Measurements from ENCODE around the gene VAV2. TPM values are rescaled to one million over a fixed set of nuclear protein-coding genes. Genes with fewer than 3 reads are reported as not detected.

Gene VAV2
- total and polyA plus RNA-seq, 7 donors, result 3.8 to 23.3 (median 7.2) TPM

DNA sequence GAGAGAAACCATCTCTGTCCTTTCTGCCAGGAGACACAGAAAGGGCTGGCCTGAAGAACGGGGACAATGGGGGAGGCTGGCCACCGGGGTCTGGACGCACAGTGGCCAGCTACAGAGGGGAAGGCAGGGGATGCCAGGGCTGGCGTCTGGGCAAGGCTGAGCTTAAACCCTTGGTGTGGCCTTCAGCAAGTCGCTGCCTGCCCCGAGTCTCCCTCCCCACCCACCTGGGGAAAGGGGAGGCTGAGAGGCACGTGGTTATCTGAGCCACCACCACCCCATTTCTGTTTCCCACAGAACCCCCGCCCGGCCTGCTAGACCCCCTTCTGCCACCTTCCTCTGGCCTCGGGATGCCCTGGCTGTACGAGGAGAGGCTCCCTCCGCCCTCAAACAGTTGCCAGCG is 115.3 kb downstream of the VAV2 start:
- TF ChIP-seq EP300 (IDR thresholded peaks at IDR 0.05) (no peak), POLR2AphosphoS5 (IDR thresholded peaks at IDR 0.05) (no peak), POLR2A (IDR thresholded peaks at IDR 0.05) (no peak)
- no peak for DNase-seq
- intact Hi-C loops (cut with DNase I), result no loop called here
- WGBS, 2 donors, result 89 to 92% methylated on average over 13 of the region's 13 CpGs
- no peaks in the 10 kb centered on the region for H3K27me3 ChIP-seq
- no peaks in the 10 kb centered on the region for H3K4me1 ChIP-seq
- H3K27ac ChIP-seq, result no peak overlapping the region
- no peaks in the 10 kb centered on the region for H3K36me3 ChIP-seq
- H3K9me3 ChIP-seq, result no peaks in the 10 kb centered on the region
- no peak overlapping the region for H3K4me3 ChIP-seq

DNA sequence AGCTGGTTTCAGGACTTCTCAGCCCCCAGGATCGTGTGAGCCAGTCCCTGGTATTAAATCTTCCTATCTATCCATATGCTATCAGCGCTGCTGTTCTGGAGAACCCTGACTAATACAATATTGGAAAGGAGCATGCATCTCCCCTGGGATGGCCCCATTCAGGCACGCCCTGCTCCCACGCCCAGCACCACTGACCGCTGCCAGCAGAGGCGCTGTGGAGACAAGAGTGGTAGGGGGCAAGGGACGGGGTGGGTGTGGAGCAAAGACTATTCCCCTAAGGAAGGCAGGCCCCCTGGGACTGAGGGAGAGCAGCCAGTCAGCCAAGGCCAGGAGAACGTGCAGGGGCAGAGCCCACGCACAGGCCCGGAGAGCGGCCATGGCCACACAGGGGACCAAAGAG is 116.0 kb downstream of the VAV2 start:
- Histone ChIP-seq H3K9me3 (no peaks in the 10 kb centered on the region), H3K27ac (no peak overlapping the region), H3K4me1 (no peaks in the 10 kb centered on the region), H3K27me3 (no peaks in the 10 kb centered on the region), H3K4me3 (no peak overlapping the region), H3K36me3 (no peaks in the 10 kb centered on the region)
- TF ChIP-seq POLR2AphosphoS5 (IDR thresholded peaks at IDR 0.05) (no peak), POLR2A (IDR thresholded peaks at IDR 0.05) (no peak), EP300 (IDR thresholded peaks at IDR 0.05) (no peak)
- TF ChIP-seq, protein P1, sequence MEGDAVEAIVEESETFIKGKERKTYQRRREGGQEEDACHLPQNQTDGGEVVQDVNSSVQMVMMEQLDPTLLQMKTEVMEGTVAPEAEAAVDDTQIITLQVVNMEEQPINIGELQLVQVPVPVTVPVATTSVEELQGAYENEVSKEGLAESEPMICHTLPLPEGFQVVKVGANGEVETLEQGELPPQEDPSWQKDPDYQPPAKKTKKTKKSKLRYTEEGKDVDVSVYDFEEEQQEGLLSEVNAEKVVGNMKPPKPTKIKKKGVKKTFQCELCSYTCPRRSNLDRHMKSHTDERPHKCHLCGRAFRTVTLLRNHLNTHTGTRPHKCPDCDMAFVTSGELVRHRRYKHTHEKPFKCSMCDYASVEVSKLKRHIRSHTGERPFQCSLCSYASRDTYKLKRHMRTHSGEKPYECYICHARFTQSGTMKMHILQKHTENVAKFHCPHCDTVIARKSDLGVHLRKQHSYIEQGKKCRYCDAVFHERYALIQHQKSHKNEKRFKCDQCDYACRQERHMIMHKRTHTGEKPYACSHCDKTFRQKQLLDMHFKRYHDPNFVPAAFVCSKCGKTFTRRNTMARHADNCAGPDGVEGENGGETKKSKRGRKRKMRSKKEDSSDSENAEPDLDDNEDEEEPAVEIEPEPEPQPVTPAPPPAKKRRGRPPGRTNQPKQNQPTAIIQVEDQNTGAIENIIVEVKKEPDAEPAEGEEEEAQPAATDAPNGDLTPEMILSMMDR (IDR thresholded peaks at IDR 0.05), result no peak
- intact Hi-C loops (cut with DNase I), result no loop called here
- 92 to 95% methylated on average over 11 of the region's 11 CpGs for WGBS, 2 donors
- DNase-seq, result no peak

DNA sequence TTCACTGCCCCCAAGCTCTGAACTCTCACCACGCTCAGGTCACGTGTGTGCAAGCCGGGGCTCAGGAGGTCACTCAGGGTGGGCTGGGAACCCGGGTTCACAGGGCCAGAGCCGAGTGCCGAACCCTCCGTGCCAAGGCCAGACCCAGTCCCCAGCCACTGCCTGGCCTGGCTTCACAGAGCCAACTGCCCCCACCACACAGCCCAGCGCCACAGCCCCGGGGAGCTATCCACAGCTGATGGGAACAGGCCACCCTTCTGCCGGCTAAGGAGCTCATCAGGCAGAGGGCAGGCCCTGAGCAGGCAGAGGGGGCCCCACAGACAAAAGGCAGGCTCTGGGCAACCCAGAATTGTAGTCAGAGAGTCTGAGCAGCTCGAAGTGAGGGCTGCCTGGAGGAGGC is 117.0 kb downstream of the VAV2 start:
- Histone ChIP-seq H3K4me1 (no peaks in the 10 kb centered on the region), H3K9me3 (no peaks in the 10 kb centered on the region), H3K27me3 (no peaks in the 10 kb centered on the region), H3K36me3 (no peaks in the 10 kb centered on the region), H3K4me3 (no peak overlapping the region), H3K27ac (no peak overlapping the region)
- no peak for DNase-seq
- TF ChIP-seq POLR2AphosphoS5 (IDR thresholded peaks at IDR 0.05) (no peak), EP300 (IDR thresholded peaks at IDR 0.05) (no peak), POLR2A (IDR thresholded peaks at IDR 0.05) (no peak)
- TF ChIP-seq, protein P1 (IDR thresholded peaks at IDR 0.05), result no peak
- intact Hi-C loops (cut with DNase I), result no loop called here
- WGBS, 2 donors, result 92 to 95% methylated on average over 11 of the region's 11 CpGs

DNA sequence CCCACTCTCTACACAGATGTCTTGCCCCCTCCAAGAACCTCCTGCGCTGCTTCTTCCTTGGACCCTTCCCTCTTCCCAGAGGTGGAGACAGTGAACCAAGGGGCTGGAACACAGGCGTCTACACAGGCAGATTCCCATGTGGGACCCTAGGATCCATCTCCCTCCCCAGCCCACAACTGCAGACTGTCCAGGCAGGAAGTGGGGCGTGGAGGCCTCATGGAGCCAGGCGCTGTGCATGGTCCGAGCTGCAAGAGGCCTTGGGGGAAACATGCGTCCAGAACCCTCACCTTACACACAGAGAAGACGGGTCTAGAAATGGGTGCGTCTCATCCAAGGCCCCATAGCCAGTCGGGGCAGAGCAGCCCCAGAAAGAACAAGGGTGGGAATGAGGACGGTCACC is 117.5 kb downstream of the VAV2 start:
- H3K27ac ChIP-seq, result no peak overlapping the region
- no peak for DNase-seq
- H3K36me3 ChIP-seq, result no peaks in the 10 kb centered on the region
- no peak overlapping the region for H3K4me3 ChIP-seq
- WGBS, 2 donors, result 93% methylated on average over 10 of the region's 10 CpGs
- H3K4me1 ChIP-seq, result no peaks in the 10 kb centered on the region
- intact Hi-C loops (cut with DNase I), result no loop called here
- H3K27me3 ChIP-seq, result no peaks in the 10 kb centered on the region
- no peak for TF ChIP-seq POLR2AphosphoS5 (IDR thresholded peaks at IDR 0.05)
- TF ChIP-seq, protein P1 (IDR thresholded peaks at IDR 0.05), result no peak
- no peaks in the 10 kb centered on the region for H3K9me3 ChIP-seq

DNA sequence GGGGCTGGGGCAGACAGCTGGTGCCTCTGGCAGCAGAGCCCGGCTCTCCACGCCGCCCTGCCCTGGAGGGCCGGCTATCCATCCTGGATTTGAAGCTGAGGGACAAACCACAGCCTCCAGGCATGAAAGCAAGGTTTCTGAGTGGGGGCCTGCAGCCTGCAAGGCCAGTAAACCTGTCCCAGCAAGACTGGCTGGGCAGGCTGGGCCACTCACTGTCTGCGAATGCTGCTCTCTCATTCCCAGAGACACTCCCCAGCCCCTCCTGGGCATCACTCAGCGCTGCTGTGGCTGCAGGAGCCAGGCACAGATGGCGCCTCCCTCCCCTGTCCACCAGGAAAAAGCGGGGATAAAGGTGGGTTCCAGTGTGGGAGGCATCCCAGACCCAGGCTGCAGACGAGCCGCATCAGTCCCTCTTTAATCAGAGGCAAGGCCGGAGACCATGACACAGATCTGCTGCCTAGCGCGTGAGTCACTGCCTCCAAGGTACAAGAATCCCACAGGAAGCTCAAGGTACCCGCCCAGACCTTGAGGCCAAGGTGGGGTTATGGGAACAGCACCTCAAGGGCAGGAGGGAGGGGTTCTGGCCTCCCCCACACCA is 118.0 kb downstream of the VAV2 start:
- no peaks in the 10 kb centered on the region for H3K4me1 ChIP-seq
- H3K36me3 ChIP-seq, result no peaks in the 10 kb centered on the region
- no peaks in the 10 kb centered on the region for H3K9me3 ChIP-seq
- 89% methylated on average over 14 of the region's 14 CpGs for WGBS, 2 donors
- no peak overlapping the region for H3K4me3 ChIP-seq
- intact Hi-C loops (cut with DNase I), result no loop called here
- no peaks in the 10 kb centered on the region for H3K27me3 ChIP-seq
- no peak for DNase-seq
- TF ChIP-seq EP300 (IDR thresholded peaks at IDR 0.05), result no peak
- no peak for TF ChIP-seq POLR2AphosphoS5 (IDR thresholded peaks at IDR 0.05)
- no peak for TF ChIP-seq POLR2A (IDR thresholded peaks at IDR 0.05)
- TF ChIP-seq, protein P1 (IDR thresholded peaks at IDR 0.05), result no peak
- no peak overlapping the region for H3K27ac ChIP-seq

All from sigmoid colon (tissue), 7 donors.